ENCODE results near the gene APEH.
"Not testable (repeated sequence)": the region's sequence is repeated elsewhere in the genome, so short reads cannot be mapped to it uniquely, and the experiment has no call there.

Gene APEH

DNA sequence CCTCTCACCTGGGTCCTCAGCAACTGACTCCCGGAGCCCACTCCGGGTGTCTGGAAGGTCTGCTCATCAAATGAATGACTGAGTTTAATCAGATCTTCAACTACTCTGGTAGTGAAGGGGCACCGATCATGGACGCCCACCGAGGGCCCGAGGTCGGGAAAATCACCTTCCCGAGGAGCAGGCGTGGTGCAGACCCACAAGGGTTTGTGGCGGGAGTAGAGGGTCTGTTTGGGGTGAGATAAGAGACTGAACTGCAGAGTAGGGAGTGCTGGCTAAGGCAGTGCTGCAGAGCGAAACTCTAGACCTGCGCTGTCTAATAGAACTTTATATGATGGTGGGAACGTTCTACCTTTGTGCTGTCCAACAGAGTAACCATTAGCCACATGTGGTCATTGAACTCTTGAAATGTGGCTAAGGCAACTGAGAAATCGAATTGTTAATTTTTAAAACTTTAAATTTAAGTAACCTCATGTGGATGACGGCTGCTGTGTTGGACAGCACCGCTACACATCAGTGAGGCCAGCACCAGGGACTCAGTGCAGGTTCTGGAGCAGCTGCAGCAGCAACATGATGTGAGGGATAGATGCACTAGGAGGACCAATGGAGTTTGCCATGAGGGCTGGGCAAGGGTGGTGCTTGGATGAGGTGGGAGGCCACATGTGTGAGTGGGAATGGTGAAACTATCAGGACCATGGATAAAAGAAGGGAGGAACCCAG lies 15.9 kb downstream of the APEH start:
- not testable (repeated sequence) for DNase-seq (ENCODE audit: low read depth in 4 of 4, low spot score in 1 of 4)

DNA sequence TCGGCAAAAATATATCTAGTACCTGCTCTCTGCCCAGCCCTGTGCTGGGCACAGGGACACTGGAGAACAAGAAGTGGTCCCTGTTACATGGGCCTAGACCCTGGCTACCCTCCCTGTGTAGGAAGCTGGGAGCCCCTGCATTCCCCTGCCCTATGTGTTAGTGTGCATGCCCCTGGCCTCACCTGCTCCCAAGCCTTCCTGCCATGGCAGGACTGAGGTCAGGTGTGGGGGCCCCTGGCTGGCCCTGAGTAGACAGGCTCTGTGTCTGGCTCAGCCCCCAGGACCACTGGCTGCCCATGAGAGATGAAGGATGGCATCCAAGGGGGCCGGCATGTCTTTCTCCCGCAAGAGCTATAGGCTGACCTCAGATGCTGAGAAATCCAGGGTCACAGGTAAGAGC lies 16.7 kb downstream of the APEH start:
- DNase-seq (ENCODE audit: low read depth in 4 of 4, low spot score in 1 of 4): not testable (repeated sequence)

DNA sequence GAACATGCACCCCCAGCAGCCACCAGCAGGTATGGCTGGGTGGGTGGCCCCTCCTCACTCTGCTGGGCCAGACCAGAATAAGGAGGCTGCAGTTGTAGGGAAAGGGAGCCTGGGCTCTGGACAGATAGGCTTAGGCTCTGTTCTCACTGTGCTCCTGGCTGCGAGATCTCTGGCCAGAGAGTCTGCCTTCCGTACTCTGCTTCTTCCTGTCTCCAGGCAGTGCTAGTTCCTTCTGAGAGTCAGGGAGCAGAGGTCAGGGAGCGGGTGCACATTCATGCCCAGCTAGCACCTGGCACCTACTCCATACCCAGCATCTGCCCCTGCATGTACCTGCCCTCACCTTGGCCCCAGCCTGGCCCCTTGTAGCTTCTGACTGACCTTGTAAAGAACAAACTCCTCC lies 17.3 kb downstream of the APEH start:
- DNase-seq (ENCODE audit: low read depth in 4 of 4, low spot score in 1 of 4): not testable (repeated sequence)

DNA sequence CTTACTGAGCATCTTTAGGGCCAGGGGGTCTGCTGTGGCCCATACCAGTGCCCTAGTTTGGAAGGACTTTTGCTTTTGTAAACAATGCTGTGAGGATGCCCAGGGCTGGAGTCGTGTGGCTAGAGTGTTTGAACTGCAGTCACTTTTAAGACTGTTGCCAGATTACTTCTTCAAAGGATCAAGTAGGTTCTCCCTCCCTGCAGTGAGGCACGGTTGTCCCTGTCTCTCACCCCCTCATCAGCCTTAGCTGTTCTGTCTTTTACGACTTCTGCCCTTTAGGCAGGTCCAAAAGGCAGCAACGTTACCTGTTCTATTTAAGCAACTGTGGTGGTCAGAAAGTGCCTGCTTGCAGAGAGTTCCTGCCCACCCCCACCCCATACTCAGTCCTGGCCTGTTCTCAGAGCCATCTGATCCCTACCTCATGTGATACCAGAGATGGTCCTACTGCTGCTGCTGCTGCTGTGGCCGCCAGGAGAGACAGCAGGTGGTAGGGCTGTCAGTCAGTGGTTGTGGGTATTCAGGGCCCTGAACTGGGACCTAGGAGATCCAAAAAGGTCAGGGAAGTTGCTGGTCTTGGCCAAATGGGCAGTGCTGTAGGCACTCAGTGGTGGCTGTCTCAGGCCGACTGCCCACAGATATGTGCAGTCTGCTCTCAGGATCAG lies 20.4 kb downstream of the APEH start:
- DNase-seq (ENCODE audit: low read depth in 4 of 4, low spot score in 1 of 4): not testable (repeated sequence)

DNA sequence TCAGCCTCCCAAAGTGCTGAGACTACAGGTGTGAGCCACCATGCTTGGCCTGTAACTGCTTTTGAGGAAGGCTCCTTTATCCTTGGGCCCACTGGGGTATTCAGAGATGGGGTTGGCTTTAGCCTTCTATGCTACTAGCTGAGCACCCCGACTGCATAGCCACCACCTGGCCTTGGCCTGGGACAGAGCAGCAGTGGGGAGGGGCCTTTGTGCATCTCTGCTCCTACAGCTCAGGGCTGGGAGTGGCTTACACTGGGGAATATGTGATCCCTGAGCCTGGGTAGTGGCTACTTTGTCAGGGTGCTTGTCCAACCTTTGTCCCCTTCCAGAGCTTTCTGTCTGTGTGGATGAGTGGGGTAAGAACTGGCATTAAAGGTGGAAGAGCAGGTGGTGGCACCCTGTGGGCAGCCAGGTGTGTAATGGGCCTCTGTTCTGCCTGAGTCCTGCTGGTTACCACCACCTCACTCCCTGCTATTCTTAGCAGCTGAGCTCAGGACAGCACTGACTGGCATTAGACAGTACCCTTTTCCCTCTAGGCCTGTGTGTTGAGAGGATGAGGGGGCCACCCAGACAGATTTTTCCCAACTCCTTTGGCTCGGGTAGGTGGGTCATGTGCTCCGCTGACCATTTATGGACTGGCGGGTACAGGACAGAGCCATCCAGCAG lies 21.3 kb downstream of the APEH start:
- DNase-seq (ENCODE audit: low read depth in 4 of 4, low spot score in 1 of 4): not testable (repeated sequence)

DNA sequence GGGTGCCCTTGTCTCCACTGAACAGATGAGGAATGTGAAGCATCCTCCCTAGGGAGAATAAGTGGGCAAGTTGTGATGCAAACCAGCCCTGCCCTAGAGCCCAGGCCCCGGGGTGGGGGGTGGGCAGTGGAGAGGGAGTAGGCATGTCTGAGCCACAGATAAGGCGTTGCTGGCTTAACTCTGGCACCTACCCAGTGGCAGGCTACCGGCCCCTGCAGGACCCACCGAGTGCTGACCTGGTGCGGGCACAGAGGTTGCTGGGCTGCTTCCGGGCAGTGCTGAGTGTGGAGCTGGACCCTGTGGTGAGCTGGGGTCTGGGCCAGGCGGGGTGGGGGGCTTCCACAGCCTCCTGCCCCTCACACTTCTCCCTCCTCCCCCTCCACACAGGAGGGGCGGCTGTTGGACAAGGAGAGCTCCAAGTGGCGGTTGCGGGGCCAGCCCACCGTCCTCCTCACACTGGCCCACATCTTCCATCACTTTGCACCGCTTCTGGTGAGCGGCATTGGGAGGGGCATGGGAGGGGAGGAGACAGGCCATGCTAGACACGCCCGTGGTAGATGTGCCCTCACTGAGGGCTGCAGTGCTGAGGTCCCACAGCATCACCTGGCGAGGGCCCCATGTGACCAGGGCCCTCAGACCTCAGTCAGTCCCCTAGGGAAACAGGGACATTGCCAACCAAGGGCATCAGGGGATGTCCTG lies 25.3 kb downstream of the APEH start:
- DNase-seq (ENCODE audit: low read depth in 4 of 4, low spot score in 1 of 4): no peak

DNA sequence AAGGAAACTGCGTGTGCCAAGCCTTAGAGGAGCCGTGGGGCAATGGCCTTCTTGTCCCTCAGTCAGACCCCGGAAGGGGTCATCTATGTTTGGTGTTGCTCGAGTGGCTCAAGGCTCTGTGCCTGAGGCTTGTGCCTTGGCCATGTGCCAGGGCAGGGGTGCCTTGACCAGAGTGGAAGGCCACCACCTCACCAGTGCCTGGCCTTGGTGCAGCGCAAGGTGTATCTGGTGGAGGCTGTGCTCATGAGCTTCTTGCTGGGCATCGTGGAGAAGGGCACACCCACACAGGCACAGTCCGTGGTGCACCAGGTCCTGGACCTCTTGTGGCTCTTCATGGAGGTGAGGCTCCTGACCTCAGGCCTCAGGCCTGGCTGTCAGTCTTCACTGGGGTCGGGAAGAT lies 25.9 kb downstream of the APEH start:
- DNase-seq (ENCODE audit: low read depth in 4 of 4, low spot score in 1 of 4): no peak

DNA sequence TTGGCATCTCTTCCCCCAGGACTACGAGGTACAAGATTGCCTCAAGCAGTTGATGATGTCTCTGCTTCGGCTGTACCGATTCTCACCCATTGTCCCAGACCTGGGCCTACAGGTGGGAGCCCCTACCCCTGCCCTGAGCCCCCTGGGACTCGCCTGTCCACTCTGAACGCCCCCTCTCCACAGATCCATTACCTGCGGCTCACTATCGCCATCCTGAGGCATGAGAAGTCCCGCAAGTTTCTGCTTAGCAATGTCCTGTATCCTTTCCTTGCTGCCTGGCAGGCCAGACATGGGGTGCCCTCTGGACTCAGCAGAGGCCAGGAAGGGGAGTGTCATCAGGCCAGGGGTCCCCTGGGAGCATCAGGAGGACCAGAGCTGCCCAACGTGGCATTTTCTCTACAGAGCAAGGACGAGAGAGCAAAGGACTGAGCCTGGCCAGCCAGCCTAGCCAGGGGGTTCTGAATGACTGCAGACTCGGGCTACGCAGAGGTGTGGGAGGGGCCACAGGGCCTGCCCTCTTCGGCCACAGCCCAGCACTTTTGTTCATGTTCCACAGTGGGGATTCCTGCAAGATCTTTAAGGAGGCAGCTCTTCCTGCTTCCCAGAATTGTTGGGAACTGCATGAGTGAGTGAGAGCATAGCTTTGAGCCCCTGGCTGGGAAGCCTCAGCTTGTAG lies 26.4 kb downstream of the APEH start:
- no peak for DNase-seq (ENCODE audit: low read depth in 4 of 4, low spot score in 1 of 4)

DNA sequence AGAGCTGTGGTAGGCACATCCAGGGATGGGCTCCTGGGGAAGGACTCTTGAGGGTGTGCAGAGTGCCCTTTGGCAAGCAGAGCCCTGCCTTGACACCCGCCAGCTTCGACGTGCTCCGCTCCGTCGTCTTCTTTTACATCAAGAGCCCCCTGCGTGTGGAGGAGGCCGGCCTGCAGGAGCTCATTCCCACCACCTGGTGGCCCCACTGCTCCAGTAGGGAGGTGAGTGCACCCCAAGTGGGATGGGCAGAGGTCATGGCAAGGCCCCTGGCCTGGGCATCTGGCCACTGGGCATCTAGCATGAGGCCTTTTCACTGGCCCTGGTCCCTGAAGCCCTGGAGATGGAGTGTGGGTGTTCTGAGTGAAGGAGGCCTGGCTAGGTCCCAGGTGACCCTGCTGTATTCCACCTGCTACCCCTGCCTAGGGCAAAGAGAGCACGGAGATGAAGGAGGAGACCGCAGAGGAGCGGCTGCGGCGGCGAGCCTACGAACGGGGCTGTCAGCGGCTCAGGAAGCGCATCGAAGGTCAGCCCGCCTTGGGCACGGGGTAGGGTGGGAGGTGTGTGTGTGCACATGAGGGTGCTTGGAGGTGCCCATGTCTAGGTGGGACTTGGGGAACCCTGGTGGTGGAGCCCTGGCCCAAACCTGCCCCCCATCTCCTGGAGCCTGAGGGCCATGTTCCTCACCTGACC lies 27.4 kb downstream of the APEH start:
- DNase-seq (ENCODE audit: low read depth in 4 of 4, low spot score in 1 of 4): no peak

DNA sequence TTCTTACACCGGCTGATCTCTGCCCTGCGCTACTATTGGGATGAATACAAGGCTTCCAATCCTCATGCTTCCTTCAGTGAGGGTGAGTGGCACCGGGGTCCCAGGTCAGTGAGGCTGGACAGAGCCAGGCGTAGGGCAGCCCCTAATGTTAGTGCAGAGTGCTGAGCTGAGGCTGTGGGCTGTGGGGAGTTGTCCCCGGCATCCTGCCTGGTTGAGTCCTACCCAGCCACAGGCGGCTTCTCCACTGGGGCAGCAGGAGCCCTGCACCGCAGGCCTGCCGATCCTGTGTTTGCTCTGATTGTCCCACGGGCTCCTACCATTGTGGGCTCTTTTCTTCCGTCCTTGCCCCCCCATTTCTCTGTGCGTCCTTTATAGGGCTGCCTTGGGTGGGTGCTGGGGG lies 28.5 kb downstream of the APEH start:
- DNase-seq (ENCODE audit: low read depth in 4 of 4, low spot score in 1 of 4): no peak

DNA sequence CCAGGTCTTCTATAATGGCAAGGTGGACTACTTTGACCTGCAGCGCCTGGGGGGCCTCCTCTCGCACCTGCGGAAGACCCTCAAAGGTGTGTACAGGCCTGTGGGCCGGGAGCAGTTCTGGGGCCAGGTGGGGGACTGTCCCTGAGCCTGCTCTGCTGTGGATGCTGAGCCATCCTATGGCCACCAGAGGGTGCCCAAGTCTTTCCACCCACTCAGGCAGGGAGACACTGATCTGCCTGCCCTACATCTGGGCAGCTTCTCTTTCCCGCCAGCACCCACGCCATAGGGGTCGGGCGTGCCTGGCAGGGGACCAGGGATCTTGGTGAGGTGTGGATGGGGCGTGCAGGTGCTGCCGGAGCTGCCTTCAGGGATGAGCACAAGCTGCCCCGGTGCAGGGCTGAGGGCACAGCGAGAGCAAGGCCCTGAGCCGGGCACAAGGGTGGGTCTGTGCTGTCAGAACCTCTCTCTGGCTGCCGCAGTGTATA lies 29.3 kb downstream of the APEH start:
- peak; percentile 24 to 43 (median 38) for DNase-seq (ENCODE audit: low read depth in 4 of 4, low spot score in 1 of 4)

DNA sequence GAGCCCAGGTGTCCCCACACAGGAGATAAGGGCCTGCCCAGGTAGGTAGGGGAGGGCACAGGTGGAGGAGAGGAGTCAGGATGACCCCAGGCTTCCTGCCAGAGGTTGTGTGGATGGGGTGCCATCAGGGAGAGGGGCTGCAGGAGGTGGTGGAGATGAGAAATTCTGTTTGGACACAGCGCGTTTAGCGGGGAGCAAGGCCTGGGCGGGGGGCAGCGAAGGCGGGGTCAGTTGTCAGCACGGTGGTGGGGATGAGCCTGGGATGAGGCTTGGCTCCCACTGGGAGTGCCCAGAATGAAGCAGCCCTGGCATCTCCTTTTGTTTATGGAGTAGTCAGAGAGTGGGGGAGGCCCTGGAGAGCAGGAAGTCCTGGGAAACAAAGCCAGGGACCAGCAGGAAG lies 29.8 kb downstream of the APEH start:
- no peak for DNase-seq (ENCODE audit: low read depth in 4 of 4, low spot score in 1 of 4)

DNA sequence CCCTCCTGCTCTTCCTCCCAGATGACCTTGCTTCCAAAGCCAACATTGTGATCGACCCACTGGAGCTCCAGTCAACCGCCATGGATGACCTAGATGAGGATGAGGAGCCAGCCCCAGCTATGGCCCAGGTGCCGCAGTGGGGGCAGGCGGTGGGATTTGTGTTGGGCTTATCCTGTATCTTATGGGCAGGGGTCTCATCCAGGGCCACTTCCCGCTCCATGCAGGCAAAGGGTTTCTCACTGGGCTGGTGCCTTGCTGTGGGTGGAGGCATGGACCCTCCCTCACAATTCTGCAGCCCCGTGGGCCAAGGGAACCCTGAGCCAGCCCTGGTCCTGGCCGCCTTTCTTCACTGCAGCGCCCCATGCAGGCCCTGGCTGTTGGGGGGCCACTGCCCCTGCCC lies 30.5 kb downstream of the APEH start:
- DNase-seq (ENCODE audit: low read depth in 4 of 4, low spot score in 1 of 4): no peak

DNA sequence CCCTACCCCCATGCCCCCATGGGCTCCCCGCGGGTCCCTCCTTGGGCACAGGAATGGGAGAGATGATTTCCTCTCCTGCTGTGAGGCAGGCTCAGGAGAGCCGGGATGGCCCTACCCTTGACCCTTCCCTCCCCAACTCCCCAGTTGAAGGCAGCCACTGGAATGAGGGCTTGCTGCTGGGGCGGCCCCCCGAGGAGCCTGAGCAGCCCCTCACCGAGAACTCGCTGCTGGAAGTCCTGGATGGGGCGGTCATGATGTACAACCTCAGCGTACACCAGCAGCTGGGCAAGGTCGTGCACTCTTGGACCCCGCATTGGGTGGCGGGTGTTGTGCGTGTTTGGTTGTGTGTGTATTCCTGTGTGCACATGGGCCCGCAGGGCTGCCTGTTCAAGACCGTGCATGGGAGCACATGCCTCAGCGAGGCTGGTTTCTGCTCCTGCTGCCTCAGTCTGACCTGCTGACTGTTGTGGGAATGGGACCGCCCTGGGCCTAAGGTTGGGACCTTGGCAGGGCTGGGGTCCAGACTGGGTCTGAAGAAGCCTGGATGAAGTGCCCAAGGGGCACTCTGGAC lies 31.3 kb downstream of the APEH start:
- no peak for DNase-seq (ENCODE audit: low read depth in 4 of 4, low spot score in 1 of 4)

DNA sequence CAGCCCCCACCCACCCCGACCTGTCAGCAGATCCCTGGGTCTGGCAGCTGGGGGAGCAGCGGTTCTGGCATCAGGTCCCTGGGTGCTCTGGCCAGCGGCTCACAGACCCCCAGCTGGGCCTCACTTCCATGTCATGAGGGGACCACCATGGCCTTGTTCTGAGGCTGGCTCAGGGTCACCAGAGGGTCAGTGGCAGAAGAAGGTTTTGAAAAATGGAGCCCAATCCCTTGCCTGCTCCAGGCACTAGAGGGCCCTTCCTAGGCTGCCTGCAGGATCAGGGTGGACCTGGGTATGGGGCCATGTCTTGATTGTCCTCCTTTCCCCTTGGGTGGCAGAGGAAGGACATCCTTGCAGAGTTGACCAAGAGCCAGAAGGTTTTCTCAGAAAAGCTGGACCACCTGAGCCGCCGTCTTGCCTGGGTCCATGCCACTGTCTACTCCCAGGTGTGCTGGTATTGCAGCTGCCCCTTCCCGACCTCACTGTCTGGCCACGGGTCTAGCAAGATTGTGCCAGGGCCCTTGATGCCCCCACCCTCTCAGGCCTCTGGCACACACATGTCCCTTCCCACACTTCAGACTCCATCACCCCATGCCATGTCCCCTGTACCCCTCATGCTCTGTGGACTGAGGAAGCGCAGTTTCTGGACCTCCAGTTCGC lies 32.4 kb downstream of the APEH start:
- no peak for DNase-seq (ENCODE audit: low read depth in 4 of 4, low spot score in 1 of 4)

DNA sequence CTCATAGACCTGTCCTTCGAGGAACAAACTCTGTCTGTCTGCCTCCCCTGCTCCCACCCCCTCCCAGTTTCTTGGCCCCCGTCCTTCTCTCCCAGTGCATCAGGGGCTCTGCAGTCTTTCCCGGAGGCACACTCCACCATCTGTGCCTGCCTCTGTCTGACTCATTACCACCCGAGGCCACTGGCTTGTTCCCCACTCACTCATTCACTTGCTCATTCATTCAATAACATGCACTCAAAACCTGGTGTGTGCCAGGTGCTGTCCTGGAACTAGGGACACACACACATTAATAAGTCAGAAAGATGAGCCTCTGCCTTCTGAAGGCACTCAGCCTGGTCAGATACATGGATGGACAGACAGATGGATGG lies 32.9 kb downstream of the APEH start:
- DNase-seq (ENCODE audit: low read depth in 4 of 4, low spot score in 1 of 4): no peak

DNA sequence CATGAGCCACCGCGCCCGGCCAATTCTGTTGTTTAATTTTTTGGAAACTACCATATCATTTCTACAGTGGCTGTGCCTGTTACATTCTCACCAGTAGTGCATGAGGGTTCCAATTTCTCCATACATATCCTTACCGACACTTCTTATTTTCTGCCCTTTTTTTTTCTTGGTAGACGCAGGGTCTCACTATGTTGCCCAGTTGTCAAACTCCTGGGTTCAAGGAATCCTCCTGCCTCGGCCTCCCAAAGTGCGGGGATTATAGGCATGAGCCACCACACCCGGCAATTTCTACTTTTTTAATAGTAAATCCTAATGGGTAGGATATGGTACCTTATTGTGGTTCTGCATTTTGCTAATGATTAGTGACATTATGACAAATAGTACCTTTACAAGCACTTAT lies 35.7 kb downstream of the APEH start:
- DNase-seq (ENCODE audit: low read depth in 4 of 4, low spot score in 1 of 4): no peak

DNA sequence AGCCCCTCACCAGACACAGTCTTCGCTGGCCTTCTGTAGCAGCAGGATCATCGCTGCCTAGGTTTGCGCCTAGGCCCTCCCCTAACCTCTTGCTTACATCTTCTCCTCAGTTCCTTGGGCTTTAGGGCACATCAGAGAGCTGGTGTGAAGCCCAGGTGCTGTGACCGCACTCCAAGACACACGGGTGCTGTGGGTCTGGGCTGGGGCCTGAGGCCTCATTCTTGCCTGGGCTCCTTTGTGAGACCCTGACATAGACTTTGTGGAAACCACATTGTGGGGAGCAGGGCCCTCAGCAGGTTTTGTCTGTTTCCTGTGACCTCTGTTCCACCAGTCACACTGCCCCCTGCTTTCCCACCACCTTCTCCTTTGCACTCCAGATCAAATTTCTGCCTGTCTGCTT lies 37.3 kb downstream of the APEH start:
- DNase-seq (ENCODE audit: low read depth in 4 of 4, low spot score in 1 of 4): no peak

DNA sequence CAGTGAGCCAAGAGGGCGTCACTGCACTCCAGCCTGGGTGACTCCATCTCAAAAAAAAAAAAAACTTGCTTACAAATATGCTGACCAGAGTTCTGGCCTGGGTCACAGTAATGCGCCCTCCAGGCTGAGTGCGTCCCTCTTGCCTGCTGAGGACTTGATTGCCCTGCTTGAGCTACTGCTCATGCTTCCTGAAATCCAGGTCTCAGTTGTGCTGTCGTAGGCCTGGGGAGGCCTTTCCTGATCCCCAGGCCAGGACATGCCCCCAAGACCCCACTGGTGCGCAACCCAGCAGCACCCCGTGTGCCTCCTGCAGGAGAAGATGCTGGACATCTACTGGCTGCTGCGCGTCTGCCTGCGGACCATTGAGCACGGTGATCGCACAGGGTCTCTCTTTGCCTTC lies 38.0 kb downstream of the APEH start:
- DNase-seq (ENCODE audit: low read depth in 4 of 4, low spot score in 1 of 4): no peak
